A549 (cell line): ENCODE measurements around the gene TIMP1. TPM values are rescaled to one million over a fixed set of nuclear protein-coding genes. Genes with fewer than 3 reads are reported as not detected.
A peak's percentile ranks its signal among the peaks of the same experiment; 100 is the strongest.
"Not testable (repeated sequence)": the region's sequence is repeated elsewhere in the genome, so short reads cannot be mapped to it uniquely, and the experiment has no call there.

Experiments
- ATAC-seq, 2 experiments: fragments of 200-7000 bp in 1 of 2; fragments of >200 bp in 1 of 2; cut with Nextera tagmentation in 1 of 2; cut with Tn5 transposase in 1 of 2; 3 replicates each; pipeline versions ENCODE4 v1.8.0 to v1.9.1; 2018 to 2020; ENCODE audit warnings: mild to moderate bottlenecking in 1 of 2, moderate library complexity in 1 of 2
- CTCF ChIA-PET: fragments of 300-600 bp; sonication (Branson Sonifier 250); formaldehyde crosslinking; extraction: SDS; loops from one replicate; lab custom pipeline; 2021; ENCODE audit warnings: antibody characterized with exemption, inconsistent platforms; lab: Yijun Ruan, JAX
- POLR2A ChIA-PET: fragments of 350-600 bp; formaldehyde crosslinking; extraction: SDS; loops from one replicate; lab custom pipeline; 2021; ENCODE audit warnings: antibody characterized with exemption, inconsistent platforms; lab: Yijun Ruan, JAX
- DNase-seq, 2 experiments: peaks; one replicate each; pipeline versions ENCODE4 v3.0.0 to v3.0.0-alpha.2; 2011 to 2016; ENCODE audit warnings: low read depth in 1 of 2, low spot score in 1 of 2
- FAIRE-seq: peaks from 2 replicates; lab custom pipeline; 2011; peaks lifted over from hg19 to GRCh38; lab: Jason Lieb, UNC
- H3K27ac ChIP-seq, 2 experiments: fragments of >200 bp; sonication (Bioruptor Twin); formaldehyde crosslinking; 3 replicates each; pipeline ENCODE4 v1.5.1; 2016 to 2017
- H3K4me1 ChIP-seq: fragments of >200 bp; sonication (Bioruptor Twin); formaldehyde crosslinking; 3 replicates; pipeline ENCODE4 v1.6.1; 2016
- H3K4me2 ChIP-seq: fragments of >200 bp; sonication (Bioruptor Twin); formaldehyde crosslinking; 3 replicates; pipeline ENCODE4 v1.6.1; 2016
- H3K4me3 ChIP-seq: fragments of >200 bp; sonication (Bioruptor Twin); formaldehyde crosslinking; 3 replicates; pipeline ENCODE4 v1.5.1; 2016
- H3K9me3 ChIP-seq: fragments of >200 bp; sonication (Bioruptor Twin); formaldehyde crosslinking; 3 replicates; pipeline ENCODE4 v1.6.1; 2016
- BCL3 ChIP-seq: fragments of >200 bp; sonication (Bioruptor Twin); formaldehyde crosslinking; IDR thresholded peaks from 3 replicates; pipeline ENCODE4 v1.6.1; 2016
- BHLHE40 ChIP-seq: IDR thresholded peaks from 2 replicates; pipeline ENCODE4 v1.6.1; 2012; ENCODE audit warnings: low read depth, low read length, inconsistent platforms
- CBX2 ChIP-seq: fragments of 200-600 bp; sonication (generic); IDR thresholded peaks from 2 replicates; pipeline ENCODE4 v1.6.1; 2016; ENCODE audit warnings: low read depth, mild to moderate bottlenecking, borderline replicate concordance
- CBX8 ChIP-seq: fragments of 200-600 bp; sonication (generic); IDR thresholded peaks from 2 replicates; pipeline ENCODE4 v1.6.1; 2016
- CEBPB ChIP-seq, 2 experiments: fragments of >200 bp in 1 of 2; sonication (Bioruptor Twin) in 1 of 2; formaldehyde crosslinking in 1 of 2; IDR thresholded peaks; 2 replicates each; pipeline ENCODE4 v1.6.1; 2012 to 2016
- CHD2 ChIP-seq: fragments of 150-350 bp; IDR thresholded peaks from 2 replicates; pipeline ENCODE4 v1.6.1; 2014; ENCODE audit warnings: low read length; ENCODE audit not compliant: partially characterized antibody
- CHD4 ChIP-seq: fragments of 200-600 bp; sonication (generic); IDR thresholded peaks from 2 replicates; pipeline ENCODE4 v1.6.1; 2016; ENCODE audit warnings: antibody characterized with exemption, mild to moderate bottlenecking, borderline replicate concordance
- EP300 ChIP-seq, 2 experiments: fragments of >200 bp; sonication (Bioruptor Twin); formaldehyde crosslinking; IDR thresholded peaks; 2 replicates in 1 of 2; 3 replicates in 1 of 2; pipeline ENCODE4 v1.6.1; 2016 to 2017
- HOXA7 ChIP-seq: fragments of 250-450 bp; sonication (Bioruptor Pico); IDR thresholded peaks from 2 replicates; pipeline ENCODE4 v1.5.0; 2020; ENCODE audit warnings: mild to moderate bottlenecking, moderate library complexity
- HOXB5 ChIP-seq: fragments of 250-450 bp; sonication (Bioruptor Pico); IDR thresholded peaks from 2 replicates; pipeline ENCODE4 v1.5.0; 2020; ENCODE audit warnings: mild to moderate bottlenecking, moderate library complexity
- KDM1A ChIP-seq: fragments of 200-600 bp; sonication (generic); IDR thresholded peaks from 2 replicates; pipeline ENCODE4 v1.6.1; 2016; ENCODE audit warnings: low read depth, mild to moderate bottlenecking
- MAX ChIP-seq: IDR thresholded peaks from 2 replicates; pipeline ENCODE4 v1.6.1; 2012
- NPAS2 ChIP-seq: fragments of 250-450 bp; sonication (Bioruptor Pico); IDR thresholded peaks from 2 replicates; pipeline ENCODE4 v1.8.0; 2022; ENCODE audit warnings: mild to moderate bottlenecking, moderate library complexity, borderline replicate concordance
- NR3C1 ChIP-seq: fragments of >200 bp; sonication (Bioruptor Twin); formaldehyde crosslinking; IDR thresholded peaks from 3 replicates; pipeline ENCODE4 v1.6.1; 2017
- POLR2AphosphoS2 ChIP-seq: conservative IDR thresholded peaks from 2 replicates; pipeline ENCODE4 v1.6.1; 2012; ENCODE audit warnings: low read length, improper control_type of control experiment, inconsistent platforms
- REST ChIP-seq: fragments of 200-600 bp; sonication (generic); IDR thresholded peaks from 2 replicates; pipeline ENCODE4 v1.6.1; 2016; ENCODE audit warnings: antibody characterized with exemption, mild to moderate bottlenecking, moderate library complexity
- RFX5 ChIP-seq: fragments of 450-650 bp; IDR thresholded peaks from 2 replicates; pipeline ENCODE4 v1.7.1; 2014; ENCODE audit warnings: antibody characterized with exemption, mild to moderate bottlenecking, moderate library complexity
- RNF2 ChIP-seq: fragments of 200-600 bp; sonication (generic); IDR thresholded peaks from 2 replicates; pipeline ENCODE4 v1.6.1; 2016; ENCODE audit warnings: low read depth, mild to moderate bottlenecking, antibody characterized with exemption, moderate library complexity, borderline replicate concordance
- SREBF2 ChIP-seq: fragments of 450-650 bp; IDR thresholded peaks from 2 replicates; pipeline ENCODE4 v1.6.1; 2014; ENCODE audit warnings: mild to moderate bottlenecking, moderate library complexity
- TFCP2L1 ChIP-seq: fragments of 250-450 bp; sonication (Bioruptor Pico); IDR thresholded peaks from 2 replicates; pipeline ENCODE4 v1.5.0; 2021; ENCODE audit warnings: mild to moderate bottlenecking
- ZC3H11A ChIP-seq: fragments of 450-650 bp; IDR thresholded peaks from 2 replicates; pipeline ENCODE4 v1.6.1; 2014; ENCODE audit warnings: antibody characterized with exemption, mild to moderate bottlenecking
- WGBS: methylation state at CpG from one replicate; pipeline ENCODE4 v1.1.6; 2017; ENCODE audit errors: missing lambda C conversion rate; 5-methylcytosine and 5-hydroxymethylcytosine counted together
- polyA plus RNA-seq, 4 experiments: library from polyadenylated mRNA; depleted of rRNA in 3 of 4; stranded (reverse); fragments of >200 nt; fragmentation: RNase III in 1 of 4; extraction: RNeasy Plus Mini Kit Qiagen cat#74134 plus additional on column Dnase treatment in 1 of 4; gene quantifications; 2 replicates in 3 of 4; 3 replicates in 1 of 4; pipeline ENCODE4 v1.2.3, GENCODE V29; 2011 to 2017

TIMP1 gene
- polyA plus RNA-seq, 2 of the 4 experiments (the other 2 are of a cell fraction) = 83.2 to 144 TPM

- FAIRE-seq = no peak
- TF ChIP-seq CEBPB (IDR thresholded peaks at IDR 0.05) (no peak), CHD4 (no peak), SREBF2 (no peak), TFCP2L1 (CRISPR knock-in tag) (no peak), BCL3 (no peak), NPAS2 (CRISPR knock-in tag) (no peak), POLR2AphosphoS2 (no peak), HOXA7 (CRISPR knock-in tag) (no peak), NR3C1 (no peak), EP300 (IDR thresholded peaks at IDR 0.05) (no peak), ZC3H11A (no peak)
These were observed 15.0 kb downstream of the TIMP1 start for GRCh38 chrX:47597222-47597621.

GRCh38 chrX:47603125-47603524 is 20.9 kb downstream of the TIMP1 start:
- H3K27ac ChIP-seq, FAIRE-seq, H3K4me2 ChIP-seq, H3K4me3 ChIP-seq, H3K9me3 ChIP-seq, H3K4me1 ChIP-seq, CTCF ChIA-PET, ATAC-seq, DNase-seq, POLR2A ChIA-PET: not testable (repeated sequence)
- WGBS = 29% methylated on average over 4 of the region's 4 CpGs

More at GRCh38 chrX:47597222-47597621, 15.0 kb downstream of the TIMP1 start:
- no peak overlapping the region for H3K4me2 ChIP-seq
- H3K4me3 ChIP-seq = no peak overlapping the region
- no peaks in the 10 kb centered on the region for H3K4me1 ChIP-seq
- H3K9me3 ChIP-seq = no peaks in the 10 kb centered on the region; the same call in 2 of the 3 replicates
- ChIA-PET POLR2A (no interaction called here), CTCF (interaction anchor here (1.1 kb wide), 1 partner anchor 56 kb away, joined by 4 read pairs; no protein-coding TSS in a partner anchor)
- whole genome bisulfite sequencing = 26% methylated on average over 2 of the region's 3 CpGs
- H3K27ac ChIP-seq = no peak overlapping the region
- DNase-seq = no peak
- ATAC-seq = no peak

- Histone ChIP-seq H3K9me3 (no peaks in the 10 kb centered on the region), H3K27ac (no peak overlapping the region), H3K4me1 (no peaks in the 10 kb centered on the region), H3K4me3 (no peak overlapping the region), H3K4me2 (no peak overlapping the region)
- POLR2A ChIA-PET = no interaction called here
- FAIRE-seq (peak; percentile 43), ATAC-seq (peak in 1 of 2 experiments; percentile 30; a peak in 1 of 6 replicates), DNase-seq (no peak)
- TF ChIP-seq REST (no peak), KDM1A (no peak), CHD2 (no peak)
- CTCF ChIA-PET = no interaction called here
- 15% methylated on average over 9 of the region's 9 CpGs for WGBS
These were observed 22.8 kb downstream of the TIMP1 start for GRCh38 chrX:47605024-47605423.

- ChIA-PET POLR2A (no interaction called here), CTCF (no interaction called here)
- no peaks in the 10 kb centered on the region for H3K9me3 ChIP-seq
- no peak for ATAC-seq
- no peaks in the 10 kb centered on the region for H3K4me1 ChIP-seq
- no peak overlapping the region for H3K27ac ChIP-seq
- TF ChIP-seq BCL3 = no peak
- TF ChIP-seq HOXB5 (CRISPR knock-in tag) = no peak
- no peak for TF ChIP-seq TFCP2L1 (CRISPR knock-in tag)
- no peak for TF ChIP-seq CBX8
- TF ChIP-seq RFX5 = no peak
- TF ChIP-seq MAX = no peak
- no peak for TF ChIP-seq RNF2
- TF ChIP-seq HOXA7 (CRISPR knock-in tag) = no peak
- no peak for TF ChIP-seq POLR2AphosphoS2
- no peak for TF ChIP-seq BHLHE40
- TF ChIP-seq CBX2 = no peak
- no peak for TF ChIP-seq REST
- H3K4me2 ChIP-seq = no peak overlapping the region
- DNase-seq = no peak
- H3K4me3 ChIP-seq = no peak overlapping the region
- FAIRE-seq = peak; percentile 56
These were observed 24.9 kb downstream of the TIMP1 start for GRCh38 chrX:47607091-47607490.
